OCI-LY1 (cell line): ENCODE data around the gene PMVK.

Experiments used
- EZH2 ChIP-seq: fragments of 200-600 bp; sonication (generic), shearing (Covaris generic); IDR thresholded peaks from 2 replicates; pipeline ENCODE4 v1.8.0; 2017; ENCODE audit warnings: borderline replicate concordance, mixed run types, mild to moderate bottlenecking, antibody characterized with exemption, low read length, moderate library complexity, mixed read lengths
- TF ChIP-seq, protein P1 (sequence below): fragments of 200-600 bp; sonication (generic), shearing (Covaris generic); IDR thresholded peaks from 2 replicates; pipeline ENCODE4 v1.5.1; 2017; ENCODE audit warnings: mild to moderate bottlenecking, antibody characterized with exemption, low read length, moderate library complexity, mixed read lengths

DNA sequence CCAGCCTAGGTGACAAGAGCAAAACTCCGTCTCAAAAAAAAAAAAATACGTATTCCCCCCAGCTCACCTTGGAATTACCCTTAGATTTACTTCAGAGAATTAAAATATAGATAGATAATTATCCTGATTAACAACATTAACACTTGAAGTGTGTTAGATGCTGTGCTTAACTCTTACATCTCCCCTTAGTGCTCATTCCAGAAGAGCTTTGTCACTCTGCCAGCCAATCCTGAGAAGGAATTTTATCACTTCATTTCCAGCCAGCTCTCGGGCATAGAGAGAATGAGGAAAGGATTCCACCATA is 35.6 kb upstream of the PMVK start:
- TF ChIP-seq EZH2 = no peak
- TF ChIP-seq, protein P1, sequence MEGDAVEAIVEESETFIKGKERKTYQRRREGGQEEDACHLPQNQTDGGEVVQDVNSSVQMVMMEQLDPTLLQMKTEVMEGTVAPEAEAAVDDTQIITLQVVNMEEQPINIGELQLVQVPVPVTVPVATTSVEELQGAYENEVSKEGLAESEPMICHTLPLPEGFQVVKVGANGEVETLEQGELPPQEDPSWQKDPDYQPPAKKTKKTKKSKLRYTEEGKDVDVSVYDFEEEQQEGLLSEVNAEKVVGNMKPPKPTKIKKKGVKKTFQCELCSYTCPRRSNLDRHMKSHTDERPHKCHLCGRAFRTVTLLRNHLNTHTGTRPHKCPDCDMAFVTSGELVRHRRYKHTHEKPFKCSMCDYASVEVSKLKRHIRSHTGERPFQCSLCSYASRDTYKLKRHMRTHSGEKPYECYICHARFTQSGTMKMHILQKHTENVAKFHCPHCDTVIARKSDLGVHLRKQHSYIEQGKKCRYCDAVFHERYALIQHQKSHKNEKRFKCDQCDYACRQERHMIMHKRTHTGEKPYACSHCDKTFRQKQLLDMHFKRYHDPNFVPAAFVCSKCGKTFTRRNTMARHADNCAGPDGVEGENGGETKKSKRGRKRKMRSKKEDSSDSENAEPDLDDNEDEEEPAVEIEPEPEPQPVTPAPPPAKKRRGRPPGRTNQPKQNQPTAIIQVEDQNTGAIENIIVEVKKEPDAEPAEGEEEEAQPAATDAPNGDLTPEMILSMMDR = no peak
